T-helper 1 cell treated with Interleukin-12 subunit alpha and Interleukin-12 subunit beta and Interleukin-4 antibody, amounts not matched to agents 30 μg/mL and 1 μg/mL, for 36 hours (primary cell): Measurements from ENCODE around the gene ZNF611.
"Not testable (repeated sequence)": the region's sequence is repeated elsewhere in the genome, so short reads cannot be mapped to it uniquely, and the experiment has no call there.

ENCODE experiments used
- H3K27ac Mint-ChIP-seq: one replicate; pipeline ENCODE4 v1.8.0; 2021; ENCODE audit warnings: mild to moderate bottlenecking, mixed read lengths
- H3K27me3 Mint-ChIP-seq: one replicate; pipeline ENCODE4 v1.8.0; 2021; ENCODE audit warnings: low read depth, mixed read lengths
- H3K36me3 Mint-ChIP-seq: one replicate; pipeline ENCODE4 v1.8.0; 2021; ENCODE audit warnings: low read depth, mixed read lengths
- H3K4me1 Mint-ChIP-seq: one replicate; pipeline ENCODE4 v1.8.0; 2021; ENCODE audit warnings: low read depth, mixed read lengths
- H3K4me3 Mint-ChIP-seq: one replicate; pipeline ENCODE4 v1.8.0; 2021; ENCODE audit warnings: mild to moderate bottlenecking, moderate library complexity, mixed read lengths
- H3K9me3 Mint-ChIP-seq: one replicate; pipeline ENCODE4 v1.8.0; 2021; ENCODE audit warnings: mixed read lengths

Gene ZNF611

GRCh38 chr19:52699555-52699954, 35.3 kb downstream of the ZNF611 start:
- H3K27me3 Mint-ChIP-seq, H3K4me3 Mint-ChIP-seq, H3K27ac Mint-ChIP-seq, H3K4me1 Mint-ChIP-seq: not testable (repeated sequence)
- peaks cover 22% of the 10 kb centered on the region for H3K36me3 Mint-ChIP-seq
- H3K9me3 Mint-ChIP-seq = peaks cover 50% of the 10 kb centered on the region

GRCh38 chr19:52695996-52696395, 38.8 kb downstream of the ZNF611 start:
- H3K4me3 Mint-ChIP-seq = no peak overlapping the region
- peaks cover 47% of the 10 kb centered on the region for H3K9me3 Mint-ChIP-seq
- H3K4me1 Mint-ChIP-seq = peaks cover 1% of the 10 kb centered on the region
- peaks cover 14% of the 10 kb centered on the region for H3K36me3 Mint-ChIP-seq
- no peaks in the 10 kb centered on the region for H3K27me3 Mint-ChIP-seq
- no peak overlapping the region for H3K27ac Mint-ChIP-seq

- Mint-ChIP-seq H3K36me3 (peaks cover 14% of the 10 kb centered on the region), H3K27me3 (no peaks in the 10 kb centered on the region), H3K9me3 (peaks cover 40% of the 10 kb centered on the region), H3K4me3 (no peak overlapping the region), H3K27ac (no peak overlapping the region), H3K4me1 (peaks cover 6% of the 10 kb centered on the region)
Measured at GRCh38 chr19:52694921-52695320, 39.9 kb downstream of the ZNF611 start.

GRCh38 chr19:52694281-52694680, 40.6 kb downstream of the ZNF611 start:
- H3K27me3 Mint-ChIP-seq, H3K4me3 Mint-ChIP-seq, H3K27ac Mint-ChIP-seq: not testable (repeated sequence)
- Mint-ChIP-seq H3K9me3 (peaks cover 34% of the 10 kb centered on the region), H3K36me3 (peaks cover 17% of the 10 kb centered on the region), H3K4me1 (peaks cover 10% of the 10 kb centered on the region)

- no peak overlapping the region for H3K27ac Mint-ChIP-seq
- peaks cover 19% of the 10 kb centered on the region for H3K9me3 Mint-ChIP-seq
Measured at GRCh38 chr19:52692431-52693008, 42.3 kb downstream of the ZNF611 start.

GRCh38 chr19:52691737-52692136, 43.1 kb downstream of the ZNF611 start:
- Mint-ChIP-seq H3K27ac (peak overlapping the region; percentile 55), H3K27me3 (no peaks in the 10 kb centered on the region), H3K36me3 (peaks cover 20% of the 10 kb centered on the region), H3K9me3 (peaks cover 18% of the 10 kb centered on the region), H3K4me1 (peaks cover 21% of the 10 kb centered on the region), H3K4me3 (peak overlapping the region; percentile 21)

More at GRCh38 chr19:52692431-52693008, 42.3 kb downstream of the ZNF611 start:
- peaks cover 20% of the 10 kb centered on the region for H3K36me3 Mint-ChIP-seq
- peak overlapping the region; percentile 31 for H3K4me3 Mint-ChIP-seq
- peaks cover 21% of the 10 kb centered on the region for H3K4me1 Mint-ChIP-seq
- no peaks in the 10 kb centered on the region for H3K27me3 Mint-ChIP-seq

- no peaks in the 10 kb centered on the region for H3K27me3 Mint-ChIP-seq
- peak overlapping the region; percentile 88 for H3K27ac Mint-ChIP-seq
- H3K36me3 Mint-ChIP-seq = peaks cover 20% of the 10 kb centered on the region
- peak overlapping the region; percentile 97 for H3K4me3 Mint-ChIP-seq
- H3K4me1 Mint-ChIP-seq = peaks cover 21% of the 10 kb centered on the region
- H3K9me3 Mint-ChIP-seq = peaks cover 17% of the 10 kb centered on the region
Measured at GRCh38 chr19:52691215-52691610, 43.6 kb downstream of the ZNF611 start.

GRCh38 chr19:52690369-52691214, 44.3 kb downstream of the ZNF611 start:
- Mint-ChIP-seq H3K27ac (peak overlapping the region; percentile 88), H3K4me3 (peak overlapping the region; percentile 97), H3K27me3 (no peaks in the 10 kb centered on the region), H3K4me1 (peaks cover 21% of the 10 kb centered on the region), H3K36me3 (peaks cover 20% of the 10 kb centered on the region), H3K9me3 (peaks cover 13% of the 10 kb centered on the region)

- Mint-ChIP-seq H3K27ac (peak overlapping the region; percentile 88), H3K36me3 (peaks cover 26% of the 10 kb centered on the region), H3K27me3 (no peaks in the 10 kb centered on the region), H3K4me3 (peak overlapping the region; percentile 97), H3K9me3 (peaks cover 18% of the 10 kb centered on the region), H3K4me1 (peaks cover 21% of the 10 kb centered on the region)
Measured at GRCh38 chr19:52689843-52690368, 44.9 kb downstream of the ZNF611 start.

- peaks cover 32% of the 10 kb centered on the region for H3K36me3 Mint-ChIP-seq
- peak overlapping the region; percentile 97 for H3K4me3 Mint-ChIP-seq
- peaks cover 23% of the 10 kb centered on the region for H3K4me1 Mint-ChIP-seq
- H3K9me3 Mint-ChIP-seq = peaks cover 19% of the 10 kb centered on the region
- H3K27me3 Mint-ChIP-seq = not testable (repeated sequence)
- peak overlapping the region; percentile 88 for H3K27ac Mint-ChIP-seq
Measured at GRCh38 chr19:52688925-52689796, 45.7 kb downstream of the ZNF611 start.

GRCh38 chr19:52688335-52688734, 46.5 kb downstream of the ZNF611 start:
- H3K27ac Mint-ChIP-seq = peak overlapping the region; percentile 3
- peak overlapping the region; percentile 97 for H3K4me3 Mint-ChIP-seq
- peaks cover 16% of the 10 kb centered on the region for H3K9me3 Mint-ChIP-seq
- H3K36me3 Mint-ChIP-seq = peaks cover 38% of the 10 kb centered on the region
- no peaks in the 10 kb centered on the region for H3K27me3 Mint-ChIP-seq
- H3K4me1 Mint-ChIP-seq = peaks cover 23% of the 10 kb centered on the region

- Mint-ChIP-seq H3K27me3 (no peaks in the 10 kb centered on the region), H3K36me3 (peaks cover 41% of the 10 kb centered on the region)
Measured at GRCh38 chr19:52687684-52688083, 47.2 kb downstream of the ZNF611 start.

GRCh38 chr19:52685811-52686210, 49.0 kb downstream of the ZNF611 start:
- Mint-ChIP-seq H3K4me3 (no peak overlapping the region), H3K4me1 (peaks cover 20% of the 10 kb centered on the region), H3K9me3 (peaks cover 10% of the 10 kb centered on the region), H3K27me3 (no peaks in the 10 kb centered on the region), H3K36me3 (peaks cover 44% of the 10 kb centered on the region), H3K27ac (no peak overlapping the region)

More at GRCh38 chr19:52687684-52688083, 47.2 kb downstream of the ZNF611 start:
- Mint-ChIP-seq H3K4me3 (no peak overlapping the region), H3K27ac (no peak overlapping the region), H3K4me1 (peaks cover 23% of the 10 kb centered on the region), H3K9me3 (peaks cover 13% of the 10 kb centered on the region)

GRCh38 chr19:52681216-52681615, 53.6 kb downstream of the ZNF611 start:
- H3K36me3 Mint-ChIP-seq = peaks cover 48% of the 10 kb centered on the region
- H3K27me3 Mint-ChIP-seq, H3K4me3 Mint-ChIP-seq, H3K27ac Mint-ChIP-seq, H3K4me1 Mint-ChIP-seq: not testable (repeated sequence)
- H3K9me3 Mint-ChIP-seq = peaks cover 22% of the 10 kb centered on the region
